Prostate gland (tissue), 2 donors: ENCODE results near the gene PDE4D. TPM values are rescaled to one million over a fixed set of nuclear protein-coding genes. Genes with fewer than 3 reads are reported as not detected.

Source experiments
- DNase-seq: peaks from one replicate; pipeline ENCODE4 v3.0.0-alpha.2; 2019; ENCODE audit warnings: low spot score
- H3K27ac ChIP-seq, 2 donors: fragments of 200-600 bp; sonication (generic); 2 replicates each; pipeline ENCODE4 v1.5.1; 2017 to 2019
- H3K27me3 ChIP-seq: fragments of 200-600 bp; sonication (generic); replicated peaks from 2 replicates; pipeline ENCODE4 v1.5.1; 2019; ENCODE audit not compliant: insufficient read depth
- H3K36me3 ChIP-seq, 2 donors: fragments of 200-600 bp; sonication (generic); 1 replicate in 1 of 2; 2 replicates in 1 of 2; pipeline versions ENCODE4 v1.5.1 to v1.8.1; 2017 to 2019
- H3K4me1 ChIP-seq: fragments of 200-600 bp; sonication (generic); replicated peaks from 2 replicates; pipeline ENCODE4 v1.5.1; 2019
- H3K4me3 ChIP-seq, 2 donors: fragments of 200-600 bp; sonication (generic); 2 replicates each; pipeline ENCODE4 v1.5.1; 2017 to 2019
- H3K9me3 ChIP-seq: fragments of 200-600 bp; sonication (generic); 2 replicates; pipeline ENCODE4 v1.5.1; 2017
- CTCF ChIP-seq, 4 experiments: fragments of 200-600 bp in 2 of 4; fragments of 450-650 bp in 2 of 4; sonication (generic) in 2 of 4; IDR thresholded peaks; 1 replicate in 3 of 4; 2 replicates in 1 of 4; pipeline ENCODE4 v1.5.1; 2016 to 2019; ENCODE audit warnings: antibody characterized with exemption in 4 of 4, mild to moderate bottlenecking in 2 of 4, moderate library complexity in 2 of 4
- POLR2A ChIP-seq: fragments of 450-650 bp; IDR thresholded peaks from one replicate; pipeline ENCODE4 v1.6.1; 2016; ENCODE audit warnings: antibody characterized with exemption, mild to moderate bottlenecking
- POLR2AphosphoS5 ChIP-seq: sonication (generic); formaldehyde crosslinking; IDR thresholded peaks from one replicate; pipeline ENCODE4 v1.6.1; 2017; ENCODE audit warnings: antibody characterized with exemption
- WGBS: methylation state at CpG from one replicate; pipeline ENCODE4 v1.1.5; 2018; 5-methylcytosine and 5-hydroxymethylcytosine counted together
- intact Hi-C: fragments of 100-400 bp; cut with DNase I; formaldehyde crosslinking; loops from one replicate; pipeline ENCODE4 v1.14.2; 2022
- total RNA-seq, 2 donors: library from RNA; depleted of rRNA; stranded (reverse); fragments of >200 nt; gene quantifications; one replicate each; pipeline ENCODE4 v1.1.0, GENCODE V29; 2016

The PDE4D gene
- total RNA-seq, 2 donors from 2014 or later = 64.2 to 75.6 TPM

GRCh38 chr5:59558501-59558900 is 335.0 kb downstream of the PDE4D start:
- Histone ChIP-seq H3K36me3 (no peaks in the 10 kb centered on the region), H3K4me3 (no peak overlapping the region), H3K9me3 (no peaks in the 10 kb centered on the region), H3K4me1 (no peaks in the 10 kb centered on the region), H3K27me3 (no peaks in the 10 kb centered on the region), H3K27ac (no peak overlapping the region)
- intact Hi-C loops = no loop called here
- DNase-seq = no peak
- TF ChIP-seq POLR2A (no peak), CTCF (IDR thresholded peaks at IDR 0.05) (no peak), POLR2AphosphoS5 (no peak)
- WGBS = 87% methylated on average over 1 of the region's 1 CpG

- Histone ChIP-seq H3K4me1 (no peaks in the 10 kb centered on the region), H3K27me3 (no peaks in the 10 kb centered on the region), H3K9me3 (no peaks in the 10 kb centered on the region), H3K36me3 (no peaks in the 10 kb centered on the region), H3K27ac (no peak overlapping the region), H3K4me3 (no peak overlapping the region)
- intact Hi-C loops = no loop called here
- TF ChIP-seq POLR2AphosphoS5 (no peak), CTCF (IDR thresholded peaks at IDR 0.05) (no peak), POLR2A (no peak)
- DNase-seq = no peak
These were observed 336.0 kb downstream of the PDE4D start for GRCh38 chr5:59557572-59557971.

- DNase-seq = no peak
- 93% methylated on average over 3 of the region's 3 CpGs for WGBS
- intact Hi-C loops = no loop called here
- H3K27me3 ChIP-seq = no peaks in the 10 kb centered on the region
- H3K27ac ChIP-seq = no peak overlapping the region
- H3K4me1 ChIP-seq = no peaks in the 10 kb centered on the region
- TF ChIP-seq CTCF (IDR thresholded peaks at IDR 0.05) (no peak), POLR2AphosphoS5 (no peak), POLR2A (no peak)
- H3K9me3 ChIP-seq = no peaks in the 10 kb centered on the region
- H3K4me3 ChIP-seq = no peak overlapping the region
- H3K36me3 ChIP-seq = no peaks in the 10 kb centered on the region
These were observed 337.9 kb downstream of the PDE4D start for GRCh38 chr5:59555596-59555995.

GRCh38 chr5:59554501-59554900 is 339.0 kb downstream of the PDE4D start:
- no peak overlapping the region for H3K4me3 ChIP-seq
- H3K27me3 ChIP-seq = no peaks in the 10 kb centered on the region
- intact Hi-C loops = no loop called here
- no peaks in the 10 kb centered on the region for H3K9me3 ChIP-seq
- TF ChIP-seq POLR2A (no peak), POLR2AphosphoS5 (no peak), CTCF (IDR thresholded peaks at IDR 0.05) (no peak)
- WGBS = 87% methylated on average over 4 of the region's 4 CpGs
- H3K27ac ChIP-seq = no peak overlapping the region
- no peaks in the 10 kb centered on the region for H3K36me3 ChIP-seq
- no peaks in the 10 kb centered on the region for H3K4me1 ChIP-seq
- no peak for DNase-seq

GRCh38 chr5:59553992-59554391 is 339.5 kb downstream of the PDE4D start:
- Histone ChIP-seq H3K4me1 (no peaks in the 10 kb centered on the region), H3K36me3 (no peaks in the 10 kb centered on the region), H3K27me3 (no peaks in the 10 kb centered on the region), H3K4me3 (no peak overlapping the region), H3K27ac (no peak overlapping the region), H3K9me3 (no peaks in the 10 kb centered on the region)
- no peak for DNase-seq
- intact Hi-C loops = no loop called here
- no peak for TF ChIP-seq POLR2A
- no peak for TF ChIP-seq POLR2AphosphoS5
- no peak for TF ChIP-seq CTCF (IDR thresholded peaks at IDR 0.05)
